Measurements from ENCODE around the gene DNAH2.

The DNAH2 gene

DNA sequence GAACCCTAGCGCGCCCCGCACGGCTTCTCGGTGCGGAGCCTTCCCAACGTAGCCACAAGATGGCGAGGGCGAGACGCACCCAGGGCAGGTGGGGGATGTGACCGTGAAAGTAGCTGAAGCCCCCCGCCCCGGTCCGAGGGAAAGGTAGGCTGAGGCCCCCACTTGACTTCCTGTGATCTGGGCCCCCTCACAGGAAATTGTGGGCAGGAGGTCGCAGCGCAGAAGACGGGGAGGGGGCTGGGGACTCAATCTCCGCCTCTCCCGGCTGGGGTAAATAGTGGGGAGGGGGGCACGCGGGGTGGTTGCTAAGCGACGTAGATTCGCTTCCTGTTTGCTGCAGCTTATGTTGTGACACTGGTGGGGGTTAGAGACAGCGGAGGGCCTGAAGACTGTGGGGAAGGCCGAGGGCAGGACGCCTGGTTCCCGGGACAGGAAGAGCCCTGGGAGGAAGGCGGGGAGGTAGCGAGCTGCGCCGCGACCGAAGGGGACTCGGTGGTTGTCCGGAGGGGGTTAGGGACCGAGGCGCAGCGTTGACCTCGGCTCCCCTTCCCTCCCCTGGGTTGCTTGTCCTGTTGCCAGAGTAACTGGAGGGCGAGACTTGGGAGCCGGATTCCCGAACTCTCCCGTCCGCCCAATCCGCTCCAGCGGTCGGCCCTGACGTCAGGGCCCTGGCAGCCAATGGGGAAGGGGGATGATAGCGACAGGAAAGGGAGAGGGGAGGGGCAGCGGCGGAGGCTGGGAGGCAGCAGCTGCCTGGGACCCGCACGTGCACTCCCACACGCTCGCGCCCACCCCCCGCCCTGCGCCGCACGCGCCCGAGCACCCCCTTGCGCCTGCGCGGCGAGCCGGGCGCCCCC lies 117.6 kb downstream of the DNAH2 start:
- H3K9me3 ChIP-seq (ENCODE audit: insufficient read depth, low read depth, low read length), result no peaks in the 10 kb centered on the region
- no peaks in the 10 kb centered on the region for H3K36me3 ChIP-seq (ENCODE audit: insufficient read depth, low read length)
- H3K27me3 ChIP-seq (ENCODE audit: insufficient read depth, low read length, poor library complexity, severe bottlenecking), result no peaks in the 10 kb centered on the region
- peak overlapping the region; percentile 98 for H3K4me3 ChIP-seq (ENCODE audit: low read length, poor library complexity, severe bottlenecking)
- no peaks in the 10 kb centered on the region for H3K9me2 ChIP-seq (replicated peaks; ENCODE audit: low read depth, low read length)
- H3K79me2 ChIP-seq (ENCODE audit: insufficient read depth, low read length), result peaks cover 35% of the 10 kb centered on the region; the same call in 1 of the 2 replicates
- peaks cover 18% of the 10 kb centered on the region for H4K20me1 ChIP-seq (ENCODE audit: insufficient read depth, low read length, poor library complexity, severe bottlenecking)
- peaks cover 43% of the 10 kb centered on the region for H3K4me1 ChIP-seq (ENCODE audit: insufficient read depth, low read length, poor library complexity, severe bottlenecking)
- peak overlapping the region; percentile 91 for H2AFZ ChIP-seq (ENCODE audit: low read length)
- TF ChIP-seq, protein P1, sequence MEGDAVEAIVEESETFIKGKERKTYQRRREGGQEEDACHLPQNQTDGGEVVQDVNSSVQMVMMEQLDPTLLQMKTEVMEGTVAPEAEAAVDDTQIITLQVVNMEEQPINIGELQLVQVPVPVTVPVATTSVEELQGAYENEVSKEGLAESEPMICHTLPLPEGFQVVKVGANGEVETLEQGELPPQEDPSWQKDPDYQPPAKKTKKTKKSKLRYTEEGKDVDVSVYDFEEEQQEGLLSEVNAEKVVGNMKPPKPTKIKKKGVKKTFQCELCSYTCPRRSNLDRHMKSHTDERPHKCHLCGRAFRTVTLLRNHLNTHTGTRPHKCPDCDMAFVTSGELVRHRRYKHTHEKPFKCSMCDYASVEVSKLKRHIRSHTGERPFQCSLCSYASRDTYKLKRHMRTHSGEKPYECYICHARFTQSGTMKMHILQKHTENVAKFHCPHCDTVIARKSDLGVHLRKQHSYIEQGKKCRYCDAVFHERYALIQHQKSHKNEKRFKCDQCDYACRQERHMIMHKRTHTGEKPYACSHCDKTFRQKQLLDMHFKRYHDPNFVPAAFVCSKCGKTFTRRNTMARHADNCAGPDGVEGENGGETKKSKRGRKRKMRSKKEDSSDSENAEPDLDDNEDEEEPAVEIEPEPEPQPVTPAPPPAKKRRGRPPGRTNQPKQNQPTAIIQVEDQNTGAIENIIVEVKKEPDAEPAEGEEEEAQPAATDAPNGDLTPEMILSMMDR (conservative IDR thresholded peaks at IDR 0.05; ENCODE audit: low read length), result peak; percentile 84
- no peak for TF ChIP-seq EZH2phosphoT487 (IDR thresholded peaks at IDR 0.05; ENCODE audit: borderline replicate concordance)
- H3F3A ChIP-seq (ENCODE audit: low read depth), result peaks cover 15% of the 10 kb centered on the region; the same call in 1 of the 2 replicates
- H3K4me2 ChIP-seq (ENCODE audit: low read depth, low read length, poor library complexity, severe bottlenecking), result peak overlapping the region; percentile 94
- peak overlapping the region; percentile 90 for H3K9ac ChIP-seq (ENCODE audit: low read depth, low read length, poor library complexity, severe bottlenecking)

DNA sequence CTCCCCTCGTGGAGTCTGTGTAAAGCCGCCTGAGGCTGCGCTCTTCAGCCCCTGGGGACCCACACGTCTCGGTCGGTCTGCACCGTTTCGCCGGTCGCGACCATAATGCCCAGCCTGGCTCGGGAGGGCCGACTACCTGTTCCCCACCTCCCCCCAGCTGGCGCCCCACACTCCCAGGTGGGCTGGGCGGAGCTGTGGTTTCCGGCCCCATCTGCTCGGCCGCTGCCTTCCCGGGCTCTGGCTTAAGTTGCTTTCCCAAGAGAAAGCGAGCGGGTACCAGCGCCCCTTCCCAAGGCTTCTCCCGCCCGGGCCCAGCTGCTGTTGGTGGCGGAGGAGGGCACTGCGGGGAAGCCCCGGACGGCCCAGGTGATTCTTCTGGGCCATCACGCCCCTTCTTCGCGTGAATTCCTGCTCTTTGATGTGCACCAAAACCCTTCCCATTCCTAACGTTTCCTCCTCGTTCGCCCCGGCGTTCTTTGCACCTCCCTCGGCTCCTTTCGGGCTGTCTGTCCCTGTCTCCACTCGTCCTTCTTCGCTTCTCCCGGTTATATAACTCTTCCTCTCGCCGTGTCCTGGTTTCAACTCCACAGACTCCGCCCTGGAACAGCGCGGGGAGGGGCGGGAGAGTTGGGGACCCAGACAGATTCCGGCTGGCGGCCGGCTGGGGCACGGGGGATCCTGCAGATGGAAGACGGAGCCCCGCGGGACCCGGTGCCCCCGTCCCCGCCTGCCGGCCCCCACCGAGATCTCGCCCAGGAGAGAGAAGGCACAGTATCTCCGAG lies 118.5 kb downstream of the DNAH2 start:
- Histone ChIP-seq H3K4me2 (ENCODE audit: low read depth, low read length, poor library complexity, severe bottlenecking) (peak overlapping the region; percentile 94), H3K79me2 (ENCODE audit: insufficient read depth, low read length) (peaks cover 43% of the 10 kb centered on the region; the same call in 1 of the 2 replicates), H4K20me1 (ENCODE audit: insufficient read depth, low read length, poor library complexity, severe bottlenecking) (peaks cover 26% of the 10 kb centered on the region), H3K4me3 (ENCODE audit: low read length, poor library complexity, severe bottlenecking) (peak overlapping the region; percentile 98), H3K36me3 (ENCODE audit: insufficient read depth, low read length) (no peaks in the 10 kb centered on the region), H3K4me1 (ENCODE audit: insufficient read depth, low read length, poor library complexity, severe bottlenecking) (peaks cover 51% of the 10 kb centered on the region), H3K27me3 (ENCODE audit: insufficient read depth, low read length, poor library complexity, severe bottlenecking) (no peaks in the 10 kb centered on the region), H2AFZ (ENCODE audit: low read length) (peak overlapping the region; percentile 83), H3K9me2 (replicated peaks; ENCODE audit: low read depth, low read length) (no peaks in the 10 kb centered on the region), H3F3A (ENCODE audit: low read depth) (peaks cover 15% of the 10 kb centered on the region; the same call in 1 of the 2 replicates), H3K9ac (ENCODE audit: low read depth, low read length, poor library complexity, severe bottlenecking) (peak overlapping the region; percentile 90), H3K9me3 (ENCODE audit: insufficient read depth, low read depth, low read length) (no peaks in the 10 kb centered on the region)
- TF ChIP-seq, protein P1 (conservative IDR thresholded peaks at IDR 0.05; ENCODE audit: low read length), result no peak
- TF ChIP-seq EZH2phosphoT487 (IDR thresholded peaks at IDR 0.05; ENCODE audit: borderline replicate concordance), result no peak

DNA sequence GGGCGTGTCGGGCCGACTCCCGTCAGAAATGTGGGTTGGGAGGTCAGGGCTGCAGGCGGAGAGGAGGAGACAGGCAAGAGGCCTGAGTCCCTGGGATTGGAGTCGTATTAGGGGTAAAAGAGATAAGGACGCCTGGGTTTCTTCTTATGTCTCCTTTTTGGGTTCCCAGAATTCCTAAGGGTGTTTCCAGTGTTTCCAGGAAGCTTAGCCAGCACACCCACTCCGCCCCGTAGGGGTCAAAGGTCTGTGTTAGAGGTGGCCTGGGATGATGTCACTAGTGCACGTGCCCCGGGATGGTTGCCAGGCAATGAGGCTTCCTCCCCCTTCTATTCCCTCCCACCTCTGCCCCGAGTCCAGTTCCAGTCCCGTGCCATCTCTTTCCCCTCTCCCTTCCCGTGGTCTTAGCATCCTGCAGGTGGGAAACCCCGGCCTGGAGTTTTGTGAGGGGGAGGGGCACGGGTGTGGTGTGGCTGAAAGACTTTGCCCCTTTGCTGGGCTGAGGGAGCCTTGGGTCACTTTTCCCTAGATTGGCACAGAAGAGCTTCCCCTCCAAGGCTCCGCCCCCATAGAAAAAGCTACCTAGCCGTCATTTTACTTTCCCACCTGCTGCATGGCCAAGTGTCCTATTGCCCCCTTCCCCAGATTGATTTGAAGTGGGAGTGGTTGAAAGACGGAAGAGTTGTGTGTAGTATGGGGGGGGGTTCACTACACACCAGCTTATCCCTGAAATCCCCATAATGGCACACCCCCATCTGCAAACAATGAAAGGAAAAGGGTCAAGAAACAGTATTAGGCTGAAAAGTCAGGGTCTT lies 119.3 kb downstream of the DNAH2 start:
- peaks cover 15% of the 10 kb centered on the region; the same call in 1 of the 2 replicates for H3F3A ChIP-seq (ENCODE audit: low read depth)
- H3K9me3 ChIP-seq (ENCODE audit: insufficient read depth, low read depth, low read length), result no peaks in the 10 kb centered on the region
- H3K36me3 ChIP-seq (ENCODE audit: insufficient read depth, low read length), result no peaks in the 10 kb centered on the region
- H3K4me1 ChIP-seq (ENCODE audit: insufficient read depth, low read length, poor library complexity, severe bottlenecking), result peaks cover 55% of the 10 kb centered on the region
- H3K4me3 ChIP-seq (ENCODE audit: low read length, poor library complexity, severe bottlenecking), result peak overlapping the region; percentile 98
- TF ChIP-seq, protein P1 (conservative IDR thresholded peaks at IDR 0.05; ENCODE audit: low read length), result no peak
- TF ChIP-seq EZH2phosphoT487 (IDR thresholded peaks at IDR 0.05; ENCODE audit: borderline replicate concordance), result no peak
- no peaks in the 10 kb centered on the region for H3K9me2 ChIP-seq (replicated peaks; ENCODE audit: low read depth, low read length)
- H4K20me1 ChIP-seq (ENCODE audit: insufficient read depth, low read length, poor library complexity, severe bottlenecking), result peaks cover 32% of the 10 kb centered on the region
- peak overlapping the region; percentile 90 for H3K9ac ChIP-seq (ENCODE audit: low read depth, low read length, poor library complexity, severe bottlenecking)
- peak overlapping the region; percentile 83; the same call in 1 of the 2 replicates for H2AFZ ChIP-seq (ENCODE audit: low read length)
- H3K79me2 ChIP-seq (ENCODE audit: insufficient read depth, low read length), result peaks cover 49% of the 10 kb centered on the region; the same call in 1 of the 2 replicates
- no peaks in the 10 kb centered on the region for H3K27me3 ChIP-seq (ENCODE audit: insufficient read depth, low read length, poor library complexity, severe bottlenecking)
- H3K4me2 ChIP-seq (ENCODE audit: low read depth, low read length, poor library complexity, severe bottlenecking), result peak overlapping the region; percentile 94
